Stimulated activated CD8-positive, alpha-beta memory T cell treated with anti-CD3 and anti-CD28 coated beads, Interleukin-7, amount 100 ng/mL, for 1 hour (primary cell): ENCODE results near the gene LRRC75B.
"Not testable (repeated sequence)": the region's sequence is repeated elsewhere in the genome, so short reads cannot be mapped to it uniquely, and the experiment has no call there.

Experiments used
- DNase-seq, 2 donors: peaks; one replicate each; pipeline ENCODE4 v3.0.0-alpha.2; 2020; ENCODE audit warnings: low read depth in 2 of 2

The LRRC75B gene

GRCh38 chr22:24592851-24593558, at the start of gene LRRC75B:
LRRC75B (minus strand) TSS chr22:24593073; CDS start chr22:24593039, 34 bp downstream.
- DNase-seq, result no peak

- not testable (repeated sequence) for DNase-seq
These were observed 49.4 kb upstream of the LRRC75B start for GRCh38 chr22:24642307-24642706.

- DNase-seq, result not testable (repeated sequence)
These were observed 43.6 kb upstream of the LRRC75B start for GRCh38 chr22:24636513-24636912.

GRCh38 chr22:24634776-24635389, 42.0 kb upstream of the LRRC75B start:
- DNase-seq, result not testable (repeated sequence)

GRCh38 chr22:24633231-24634023, 40.6 kb upstream of the LRRC75B start:
- DNase-seq, result not testable (repeated sequence)

- not testable (repeated sequence) for DNase-seq
These were observed 39.8 kb upstream of the LRRC75B start for GRCh38 chr22:24632642-24633041.

- DNase-seq, result not testable (repeated sequence)
These were observed 38.7 kb upstream of the LRRC75B start for GRCh38 chr22:24631430-24632122.

- not testable (repeated sequence) for DNase-seq
These were observed 38.0 kb upstream of the LRRC75B start for GRCh38 chr22:24630812-24631427.

- DNase-seq, result not testable (repeated sequence)
These were observed 36.2 kb upstream of the LRRC75B start for GRCh38 chr22:24629069-24629468.

- DNase-seq, result not testable (repeated sequence)
These were observed 35.0 kb upstream of the LRRC75B start for GRCh38 chr22:24627911-24628310.

- not testable (repeated sequence) for DNase-seq
These were observed 29.7 kb upstream of the LRRC75B start for GRCh38 chr22:24622596-24622995.

GRCh38 chr22:24621244-24621643, 28.4 kb upstream of the LRRC75B start:
- DNase-seq, result not testable (repeated sequence)

- DNase-seq, result not testable (repeated sequence)
These were observed 21.9 kb upstream of the LRRC75B start for GRCh38 chr22:24614794-24615193.

- DNase-seq, result not testable (repeated sequence)
These were observed 17.0 kb upstream of the LRRC75B start for GRCh38 chr22:24609888-24610287.

- DNase-seq, result not testable (repeated sequence)
These were observed 15.5 kb upstream of the LRRC75B start for GRCh38 chr22:24608327-24608726.

GRCh38 chr22:24607429-24607983, 14.6 kb upstream of the LRRC75B start:
- peak; percentile 9 to 14 for DNase-seq

- not testable (repeated sequence) for DNase-seq
These were observed 13.5 kb upstream of the LRRC75B start for GRCh38 chr22:24606340-24606739.

- not testable (repeated sequence) for DNase-seq
These were observed 11.1 kb upstream of the LRRC75B start for GRCh38 chr22:24603770-24604629.

- DNase-seq, result not testable (repeated sequence)
These were observed 10.2 kb upstream of the LRRC75B start, which contains the start of gene GGT1 for GRCh38 chr22:24602847-24603769. GGT1 (plus strand) TSS chr22:24603193; CDS start chr22:24611082, 7,889 bp downstream.
